Upper lobe of left lung (tissue), 4 donors: ENCODE measurements around the gene PKIB.

Experiments used
- CTCF ChIP-seq, 6 experiments: fragments of 450-650 bp in 4 of 6; fragments of 200-600 bp in 2 of 6; sonication (generic) in 2 of 6; IDR thresholded peaks; one replicate each; pipeline ENCODE4 v1.5.1; 2016 to 2019; ENCODE audit warnings: antibody characterized with exemption in 6 of 6
- POLR2AphosphoS5 ChIP-seq, 2 donors: sonication (generic); formaldehyde crosslinking; IDR thresholded peaks; one replicate each; pipeline ENCODE4 v1.5.1; 2017; ENCODE audit warnings: antibody characterized with exemption in 2 of 2

- no peak for TF ChIP-seq CTCF (IDR thresholded peaks at IDR 0.05)
- TF ChIP-seq POLR2AphosphoS5 (IDR thresholded peaks at IDR 0.05) = no peak
These were observed 145.7 kb downstream of the PKIB start for GRCh38 chr6:122755901-122756300.
